NCI-H1436 (cell line): ENCODE results near the gene NACC2.

Source experiments
- DNase-seq: peaks from one replicate; lab custom pipeline; 2025; lab: John Stamatoyannopoulos, UW

The NACC2 gene, protein sequence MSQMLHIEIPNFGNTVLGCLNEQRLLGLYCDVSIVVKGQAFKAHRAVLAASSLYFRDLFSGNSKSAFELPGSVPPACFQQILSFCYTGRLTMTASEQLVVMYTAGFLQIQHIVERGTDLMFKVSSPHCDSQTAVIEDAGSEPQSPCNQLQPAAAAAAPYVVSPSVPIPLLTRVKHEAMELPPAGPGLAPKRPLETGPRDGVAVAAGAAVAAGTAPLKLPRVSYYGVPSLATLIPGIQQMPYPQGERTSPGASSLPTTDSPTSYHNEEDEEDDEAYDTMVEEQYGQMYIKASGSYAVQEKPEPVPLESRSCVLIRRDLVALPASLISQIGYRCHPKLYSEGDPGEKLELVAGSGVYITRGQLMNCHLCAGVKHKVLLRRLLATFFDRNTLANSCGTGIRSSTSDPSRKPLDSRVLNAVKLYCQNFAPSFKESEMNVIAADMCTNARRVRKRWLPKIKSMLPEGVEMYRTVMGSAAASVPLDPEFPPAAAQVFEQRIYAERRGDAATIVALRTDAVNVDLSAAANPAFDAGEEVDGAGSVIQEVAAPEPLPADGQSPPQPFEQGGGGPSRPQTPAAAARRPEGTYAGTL

DNA sequence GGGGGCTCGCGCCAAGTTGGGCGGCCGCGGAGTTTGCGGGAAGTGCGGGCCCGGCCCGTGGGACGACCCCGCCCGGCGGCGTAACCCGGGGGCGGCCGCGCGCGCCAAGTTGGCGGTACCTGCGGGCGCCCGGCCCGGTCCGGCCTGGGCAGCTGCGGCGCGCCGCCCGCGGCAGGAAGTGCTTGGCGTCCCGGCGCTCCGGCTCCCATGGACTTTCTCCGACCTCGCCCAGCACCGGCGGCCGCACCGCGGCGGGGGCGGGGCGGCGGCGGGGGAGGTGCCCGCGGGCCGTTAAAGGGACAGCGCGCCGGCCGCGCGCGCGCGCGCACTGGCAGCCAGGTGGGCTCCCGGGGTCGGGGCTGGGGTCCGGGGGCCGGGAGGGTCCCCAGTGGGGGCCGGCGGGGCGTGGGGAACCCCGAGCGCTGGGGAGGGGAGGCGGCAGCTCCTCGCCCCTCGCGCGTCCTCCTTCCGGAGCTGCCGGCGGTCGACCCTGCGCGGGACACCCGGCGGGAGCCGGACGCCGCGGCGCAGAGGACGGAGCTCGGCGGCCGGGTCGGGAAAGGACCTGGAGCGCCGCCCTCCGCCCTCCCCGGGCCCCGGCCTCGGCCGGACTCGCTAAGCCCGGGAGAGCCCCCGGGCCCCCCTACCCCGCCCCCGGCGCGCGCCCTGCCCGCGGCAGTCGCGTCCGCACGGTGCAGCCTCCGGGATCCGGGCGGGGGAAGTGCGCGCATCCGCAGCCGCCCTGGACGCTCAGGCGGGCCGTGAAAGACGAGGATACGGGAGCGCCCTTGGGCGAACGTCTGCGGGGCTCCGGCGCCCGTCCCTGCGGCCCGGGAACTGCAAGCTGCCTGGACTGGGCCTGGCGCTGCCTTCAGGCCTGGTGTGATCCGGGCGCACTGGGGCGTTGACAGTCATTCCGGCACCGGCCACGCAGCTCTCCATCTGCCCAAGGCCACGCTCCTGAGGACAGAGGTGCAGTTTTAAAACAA lies at the start of gene NACC2:
TSS of gene NACC2 (minus strand) at position 220 of the 989 bp plus-strand sequence. CDS start 44,768 bp downstream, outside the sequence.
- DNase-seq: no peak

DNA sequence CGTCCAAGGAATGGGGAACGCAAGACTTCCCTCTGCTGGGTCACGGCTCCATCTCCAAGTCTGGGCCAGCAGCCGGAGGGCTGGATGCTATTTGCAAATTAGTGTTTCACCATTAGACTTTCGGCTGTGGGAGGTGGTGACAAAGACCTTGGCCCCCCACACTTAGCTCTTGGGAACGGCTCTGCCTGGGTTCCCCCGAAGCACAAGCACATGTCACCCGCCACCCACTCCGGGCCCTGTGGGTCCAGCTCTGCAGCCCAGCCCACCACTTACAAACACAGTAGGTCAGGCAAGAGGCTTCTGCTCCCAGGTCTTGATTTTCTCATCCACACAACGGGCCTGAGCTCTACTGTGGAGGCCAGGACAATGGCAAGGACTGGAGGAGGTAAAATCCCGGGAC lies 49.4 kb upstream of the NACC2 start:
- DNase-seq: no peak

DNA sequence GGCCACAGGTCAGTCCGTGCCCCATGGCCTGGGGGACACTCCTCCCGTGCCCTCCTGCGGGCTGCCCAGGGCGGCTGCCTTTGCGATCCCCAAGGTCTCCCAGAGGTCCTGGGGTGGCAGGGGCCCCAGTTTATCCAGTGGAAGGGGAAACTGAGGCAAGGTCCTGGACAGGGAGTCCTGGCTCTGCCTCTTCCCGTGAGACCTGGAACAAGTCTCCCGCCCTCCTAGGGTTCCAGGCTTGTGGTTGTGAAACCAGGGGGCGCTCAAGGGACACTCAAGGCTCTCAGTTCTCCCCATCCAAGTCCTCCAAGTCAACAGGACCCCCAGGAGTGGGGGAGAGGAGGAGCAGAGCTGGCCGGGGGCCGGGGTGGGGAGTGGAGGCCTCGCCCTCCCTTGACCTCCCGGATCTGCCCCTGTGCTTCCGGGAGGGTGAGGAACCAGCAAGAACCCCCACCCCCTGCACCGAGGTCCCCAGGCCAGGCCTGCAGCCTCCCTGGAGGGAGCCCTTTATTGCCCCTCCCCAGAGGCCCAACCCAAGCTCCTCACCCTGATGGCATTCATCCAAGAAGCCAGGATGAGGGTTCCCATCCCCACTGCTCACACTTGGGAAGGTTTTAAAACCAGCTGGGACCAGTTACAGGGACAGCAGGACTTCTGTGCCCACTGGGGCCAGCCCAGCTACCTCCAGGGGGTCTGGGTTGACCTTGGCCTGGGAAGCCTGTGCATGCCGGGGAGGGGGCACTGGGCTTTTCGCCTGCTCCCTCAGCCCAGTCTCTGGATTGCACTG lies 48.3 kb upstream of the NACC2 start:
- peak; percentile 41 for DNase-seq

DNA sequence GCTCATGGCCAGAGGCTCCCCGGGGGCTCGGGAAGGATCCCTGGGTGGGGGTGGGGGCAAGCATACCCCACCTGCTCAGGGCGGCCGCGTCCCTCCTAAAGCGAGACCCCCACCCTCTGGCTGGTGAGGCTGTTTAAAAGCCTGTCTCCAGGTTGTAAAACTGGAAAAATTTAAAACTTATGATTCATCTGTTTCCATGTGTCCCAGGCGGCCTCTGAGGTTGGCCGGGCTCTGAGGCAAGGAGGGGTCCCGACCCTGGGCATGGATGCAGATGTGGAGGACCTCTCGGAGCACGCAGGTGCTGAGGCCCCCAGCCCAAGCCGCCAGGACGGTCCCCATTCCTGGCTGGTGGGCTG lies 47.7 kb upstream of the NACC2 start:
- no peak for DNase-seq

DNA sequence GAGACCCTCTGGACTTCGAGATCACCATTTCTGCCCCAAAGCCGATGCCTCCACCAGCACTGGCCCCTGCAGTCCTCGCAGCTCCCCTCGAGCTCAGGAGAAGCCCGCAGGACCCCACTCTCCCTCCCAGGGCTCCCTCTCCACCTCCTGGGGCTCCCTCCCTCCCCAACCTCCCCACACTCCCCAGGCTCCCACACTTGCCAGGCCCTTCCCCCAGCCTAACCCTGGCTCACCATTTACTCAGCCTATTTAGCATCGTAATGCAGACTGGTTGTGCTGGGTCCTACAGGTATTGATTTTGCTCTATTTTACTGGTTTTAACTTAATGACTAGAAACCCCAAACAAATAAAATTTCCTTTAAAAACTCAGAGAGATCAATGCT lies 47.3 kb upstream of the NACC2 start:
- DNase-seq: no peak

DNA sequence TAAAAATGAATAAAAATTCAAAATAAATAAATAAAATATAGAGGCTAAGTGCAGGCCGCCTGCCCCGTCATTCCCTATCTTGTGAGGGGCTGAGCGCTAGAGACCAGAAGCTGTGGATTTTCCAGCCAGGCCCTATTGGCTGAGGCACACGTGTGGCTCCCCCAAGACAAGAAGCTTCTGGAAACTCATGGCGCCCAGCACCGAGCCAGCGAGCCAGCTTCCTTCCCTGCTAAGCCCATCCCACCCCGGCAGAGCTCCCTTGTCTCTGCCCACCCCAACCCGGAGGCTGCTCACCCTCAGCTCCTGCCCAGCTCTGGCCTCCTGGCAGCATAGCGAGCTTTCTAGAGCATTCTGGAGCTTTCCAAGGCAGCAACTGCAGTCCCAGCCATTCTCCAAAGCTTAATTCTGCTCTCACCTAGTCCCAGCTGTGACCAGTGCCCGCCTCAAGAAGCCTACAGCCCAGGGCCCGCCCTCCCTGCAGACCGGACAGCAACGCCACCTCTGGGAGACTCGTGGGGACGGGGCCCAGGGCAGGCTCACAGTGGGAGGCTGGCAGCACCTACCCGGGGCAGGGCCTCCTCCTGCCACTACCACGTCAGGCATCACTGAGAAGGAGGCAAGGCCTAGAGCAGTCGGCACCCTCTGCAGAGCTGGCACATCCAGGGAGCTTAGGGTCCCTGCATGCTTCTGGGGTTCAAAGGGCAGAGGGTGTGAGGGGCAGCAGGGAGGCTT lies 46.8 kb upstream of the NACC2 start:
- no peak for DNase-seq

DNA sequence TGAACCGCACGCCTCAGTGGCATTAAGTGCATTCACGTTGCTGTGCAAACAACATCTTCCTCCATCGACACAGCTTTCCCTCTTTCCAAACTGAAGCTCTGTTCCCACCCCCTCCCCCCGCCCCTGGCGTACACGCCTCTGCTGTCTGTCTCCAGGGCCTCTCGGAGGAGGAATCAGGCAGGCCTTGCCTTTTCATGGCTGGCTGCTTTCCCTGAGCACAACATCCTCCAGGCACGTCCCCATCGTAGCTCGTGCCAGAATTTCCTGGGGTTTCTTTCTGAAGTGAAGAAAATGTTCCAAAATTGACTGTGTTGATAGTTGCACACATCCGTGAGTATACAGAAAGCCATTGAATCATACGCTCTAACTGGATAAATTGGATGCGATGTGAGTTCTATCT lies 45.9 kb upstream of the NACC2 start:
- DNase-seq: no peak

DNA sequence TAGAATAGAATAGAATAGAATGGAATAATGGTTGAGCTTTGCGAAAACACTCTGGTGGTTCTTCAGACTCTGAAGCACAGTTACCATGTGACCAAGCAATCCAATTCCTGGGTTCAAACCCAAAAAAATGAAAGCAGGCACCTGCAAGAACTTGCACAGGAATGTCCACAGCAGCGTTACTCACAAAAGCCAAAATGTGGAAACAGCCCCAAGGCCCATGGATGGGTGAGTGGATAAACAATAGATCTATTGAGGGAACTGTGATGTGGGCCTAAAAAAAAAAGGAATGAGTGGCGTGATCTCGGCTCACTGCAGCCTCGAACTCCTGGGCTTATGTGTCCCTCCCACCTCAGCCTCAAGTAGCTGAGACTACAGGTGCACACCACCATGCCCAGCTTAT lies 45.0 kb upstream of the NACC2 start:
- DNase-seq: no peak

DNA sequence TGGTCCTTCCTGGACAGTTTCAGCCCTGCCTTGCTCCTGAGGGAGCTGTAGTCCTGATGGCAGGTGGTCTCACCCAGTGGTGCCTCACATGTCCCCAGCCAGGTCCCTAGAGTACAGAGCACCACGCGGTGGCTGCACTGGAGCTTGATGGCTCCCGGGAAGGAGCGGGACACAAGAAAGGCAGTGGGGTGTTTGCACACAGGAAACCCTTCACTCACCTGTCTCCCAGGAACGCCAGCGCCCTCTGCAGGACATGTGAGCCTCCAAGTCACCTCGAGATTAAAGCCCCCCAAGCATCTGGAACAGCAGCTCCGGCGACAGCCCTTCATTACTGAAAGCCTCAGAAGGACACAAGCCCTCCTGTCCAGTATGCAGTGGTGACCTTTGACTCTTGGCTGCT lies 43.5 kb upstream of the NACC2 start:
- DNase-seq: peak; percentile 74

DNA sequence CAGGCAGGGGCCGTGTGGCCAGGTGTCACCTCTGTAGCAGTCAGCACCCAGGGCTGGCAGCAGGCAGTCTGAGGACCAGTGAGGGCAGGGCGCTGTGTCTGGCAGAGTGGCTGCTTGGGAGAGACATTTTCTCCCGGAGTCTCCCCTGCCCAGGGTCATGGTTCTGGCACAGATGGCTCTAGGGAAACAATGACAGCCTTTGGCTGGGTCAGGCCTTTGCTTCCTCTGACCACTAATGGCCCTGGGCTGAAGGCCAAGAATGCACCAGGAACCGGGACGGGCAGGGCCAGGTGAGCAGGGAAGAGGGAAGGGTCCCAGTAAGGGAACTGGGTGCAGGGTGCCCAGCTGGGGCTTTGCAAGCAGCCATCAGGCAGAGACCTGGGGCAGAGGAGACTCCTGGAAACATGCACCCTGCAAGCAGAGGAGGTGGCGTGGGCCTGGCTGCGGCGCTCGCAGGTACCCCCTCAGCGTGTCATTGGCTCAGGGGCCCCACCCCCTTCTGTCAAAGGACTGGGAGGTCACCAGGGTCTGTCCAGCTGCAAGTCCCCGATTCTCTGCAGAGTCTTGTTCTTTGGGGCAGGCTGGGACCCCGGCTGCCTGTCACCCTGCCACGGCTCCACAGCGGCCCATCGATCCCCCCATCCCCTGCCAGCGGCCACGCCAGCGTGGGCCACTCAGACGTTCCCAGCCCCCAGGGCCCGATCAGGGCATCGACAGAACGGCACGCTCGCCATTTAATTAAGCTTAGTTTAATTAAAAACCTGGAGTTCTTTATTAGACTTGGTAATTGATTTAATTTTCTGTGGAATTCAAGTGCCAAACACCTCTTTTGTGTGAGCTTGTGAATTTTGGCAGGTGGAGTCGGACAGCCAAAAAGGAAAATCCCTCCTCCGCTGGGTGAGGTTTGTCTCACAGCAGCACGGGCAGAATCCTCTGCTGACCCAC lies 42.5 kb upstream of the NACC2 start:
- DNase-seq: no peak

DNA sequence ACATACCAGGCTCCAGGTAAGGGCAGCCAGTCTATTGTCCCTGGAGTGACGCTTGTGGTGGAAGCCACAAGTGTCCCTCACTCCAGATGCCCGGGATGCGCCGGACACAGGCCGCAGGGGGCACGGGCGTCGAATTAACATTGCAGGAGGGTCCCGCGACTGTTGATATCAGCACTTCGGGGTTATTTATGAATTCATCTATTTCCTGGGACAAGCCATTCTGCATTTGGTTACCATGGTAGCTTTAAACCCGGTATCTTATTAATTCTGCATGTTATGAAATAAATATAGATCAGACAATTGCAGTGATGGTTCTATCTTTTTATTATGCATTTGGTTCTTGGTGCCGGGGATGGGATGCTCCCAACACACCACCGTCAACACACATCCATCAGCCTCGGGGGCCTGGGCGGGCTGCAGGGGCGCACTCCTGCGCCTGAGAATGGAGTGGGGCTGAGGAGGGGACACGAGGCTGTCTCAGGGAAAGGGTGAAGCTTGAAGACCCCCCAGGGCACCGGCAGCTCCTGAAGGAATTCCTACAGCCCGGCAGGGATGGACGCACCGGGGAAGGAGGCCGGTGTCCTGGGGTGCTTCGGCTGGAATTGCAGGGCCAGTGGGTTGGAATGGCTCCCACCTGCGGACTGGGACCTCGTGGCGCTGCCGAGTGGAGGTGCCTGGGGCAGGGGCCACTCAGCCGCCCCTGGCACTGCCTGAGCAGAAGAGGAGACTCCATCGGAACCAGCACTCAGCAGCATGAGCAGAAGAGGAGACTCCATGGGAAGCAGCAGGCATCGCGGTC lies 41.2 kb upstream of the NACC2 start:
- no peak for DNase-seq

DNA sequence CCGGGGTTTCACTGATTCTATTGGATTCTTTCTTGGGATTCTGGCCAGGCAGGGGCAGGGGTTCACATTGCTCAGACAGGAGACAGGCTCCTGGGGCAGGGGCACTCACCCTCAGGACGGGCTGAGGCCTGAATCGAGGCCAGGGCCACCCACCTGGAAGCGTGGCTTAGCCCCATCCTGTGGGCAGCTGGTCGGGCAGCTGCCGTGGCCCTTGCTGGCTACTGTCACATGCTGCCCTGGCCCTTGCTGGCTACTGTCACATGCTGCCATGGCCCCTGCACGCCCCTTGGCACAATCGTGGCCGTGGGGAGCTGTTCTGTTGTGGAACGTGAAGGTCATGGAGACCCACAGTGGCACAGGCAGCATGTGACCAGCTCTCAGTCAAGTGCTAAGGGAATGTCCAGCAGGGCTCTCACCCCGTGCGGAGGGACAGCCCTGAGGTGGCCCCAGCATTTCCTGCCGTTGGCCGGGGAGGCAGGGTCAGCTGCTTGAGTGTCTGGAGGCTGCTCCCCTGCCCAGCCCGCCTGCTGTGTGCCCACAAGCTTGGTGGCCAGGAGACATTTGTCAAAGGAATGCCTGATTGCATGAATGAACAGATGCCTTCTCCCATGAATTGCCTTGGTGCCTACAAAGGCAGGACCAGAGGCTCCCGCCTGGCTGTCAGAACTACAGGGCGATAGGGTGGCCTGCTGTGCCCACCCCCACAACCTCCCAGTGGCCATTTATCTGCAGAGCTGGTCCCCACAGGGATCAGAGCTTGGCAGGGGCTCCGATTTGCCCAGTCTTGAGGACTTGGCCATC lies 40.4 kb upstream of the NACC2 start:
- no peak for DNase-seq

DNA sequence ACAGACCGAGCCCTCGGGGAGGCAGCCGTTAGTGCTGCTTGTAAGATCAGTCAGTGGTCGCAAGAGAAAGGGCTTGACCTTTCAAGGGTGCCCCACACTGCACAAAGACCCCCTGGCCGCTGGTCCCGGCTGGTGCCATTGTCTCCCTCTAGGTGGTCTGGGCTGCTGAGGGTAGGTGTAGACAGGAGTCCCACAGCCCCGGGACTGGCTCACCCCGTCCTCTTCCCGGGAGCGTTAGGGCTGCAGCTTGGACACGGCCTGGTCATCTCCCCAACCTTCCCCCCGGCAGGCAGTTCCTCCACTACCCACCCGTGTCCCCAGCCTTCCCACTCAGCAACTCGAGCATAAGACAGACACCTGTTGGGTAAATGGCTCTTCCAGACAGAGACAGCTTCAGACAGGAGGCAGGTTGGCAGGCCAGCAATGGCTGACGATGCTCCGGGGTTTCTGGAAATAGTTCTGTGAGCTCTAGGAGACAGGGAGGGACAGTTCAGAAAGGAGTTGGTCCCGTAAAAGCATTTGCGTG lies 38.9 kb upstream of the NACC2 start:
- DNase-seq: no peak

DNA sequence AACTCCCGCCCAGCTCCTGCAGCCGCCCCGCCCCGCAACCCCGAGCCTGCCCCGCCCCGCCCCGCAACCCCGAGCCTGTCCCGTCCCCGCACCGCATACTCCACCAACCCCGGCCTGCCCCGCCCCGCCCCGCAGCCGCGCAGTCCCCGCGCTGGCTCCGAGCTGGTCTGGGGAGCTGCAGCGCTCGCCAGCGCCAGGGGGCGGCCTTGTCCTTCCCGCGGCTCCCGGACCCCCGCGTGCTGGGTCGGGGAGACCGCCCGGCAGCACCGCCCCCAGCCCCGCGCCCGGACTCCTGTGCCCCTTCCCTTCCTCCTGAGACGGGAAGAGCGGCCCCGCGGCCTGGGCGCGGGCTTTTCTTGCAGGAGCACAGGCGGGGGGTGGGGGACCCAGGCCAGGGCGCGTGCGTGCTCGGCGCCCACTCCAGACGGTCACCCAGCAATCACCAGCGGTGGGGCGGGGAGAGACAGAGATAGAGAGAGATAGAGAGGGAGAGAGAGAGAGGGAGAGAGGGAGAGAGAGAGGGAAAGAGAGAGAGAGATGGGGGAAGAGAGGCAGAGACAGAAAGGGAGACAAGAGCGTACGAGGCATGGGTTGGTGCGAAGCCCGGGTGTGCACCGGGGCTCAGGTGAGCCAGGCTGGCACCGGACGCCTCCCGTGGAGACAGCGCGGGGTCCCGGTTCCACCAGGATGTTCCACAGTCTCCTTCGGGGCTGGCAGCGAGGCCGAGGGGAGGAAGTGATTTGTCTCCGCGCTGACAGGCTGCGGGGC lies 38.3 kb upstream of the NACC2 start:
- peak; percentile 57 for DNase-seq

DNA sequence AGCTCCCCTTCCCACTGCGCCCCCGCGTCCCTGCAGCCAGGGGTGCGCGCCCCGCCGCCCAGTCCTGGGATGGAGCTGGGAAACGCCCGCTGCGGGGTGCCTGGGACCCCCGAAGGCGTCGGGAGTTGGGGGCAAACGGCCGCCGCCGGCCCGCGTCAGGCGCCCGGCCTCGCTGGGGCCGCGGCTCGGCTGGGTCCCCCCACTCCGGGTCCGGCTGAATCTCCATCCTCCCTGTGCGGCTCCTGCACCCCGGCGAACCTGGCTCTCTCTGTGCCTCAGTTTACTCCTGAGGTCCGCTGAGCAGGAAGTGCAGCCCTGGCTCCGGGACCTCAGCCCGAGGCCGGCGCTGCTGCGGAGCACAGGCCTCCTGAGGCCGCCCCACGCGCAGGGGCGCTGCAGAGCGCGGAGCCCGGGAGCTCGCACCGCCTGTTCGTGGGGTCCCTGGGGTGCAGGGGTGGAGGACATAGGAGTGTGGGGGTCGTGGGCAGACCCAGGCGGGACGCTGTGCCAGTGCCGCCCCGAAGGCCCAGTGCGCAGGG lies 37.5 kb upstream of the NACC2 start:
- no peak for DNase-seq

DNA sequence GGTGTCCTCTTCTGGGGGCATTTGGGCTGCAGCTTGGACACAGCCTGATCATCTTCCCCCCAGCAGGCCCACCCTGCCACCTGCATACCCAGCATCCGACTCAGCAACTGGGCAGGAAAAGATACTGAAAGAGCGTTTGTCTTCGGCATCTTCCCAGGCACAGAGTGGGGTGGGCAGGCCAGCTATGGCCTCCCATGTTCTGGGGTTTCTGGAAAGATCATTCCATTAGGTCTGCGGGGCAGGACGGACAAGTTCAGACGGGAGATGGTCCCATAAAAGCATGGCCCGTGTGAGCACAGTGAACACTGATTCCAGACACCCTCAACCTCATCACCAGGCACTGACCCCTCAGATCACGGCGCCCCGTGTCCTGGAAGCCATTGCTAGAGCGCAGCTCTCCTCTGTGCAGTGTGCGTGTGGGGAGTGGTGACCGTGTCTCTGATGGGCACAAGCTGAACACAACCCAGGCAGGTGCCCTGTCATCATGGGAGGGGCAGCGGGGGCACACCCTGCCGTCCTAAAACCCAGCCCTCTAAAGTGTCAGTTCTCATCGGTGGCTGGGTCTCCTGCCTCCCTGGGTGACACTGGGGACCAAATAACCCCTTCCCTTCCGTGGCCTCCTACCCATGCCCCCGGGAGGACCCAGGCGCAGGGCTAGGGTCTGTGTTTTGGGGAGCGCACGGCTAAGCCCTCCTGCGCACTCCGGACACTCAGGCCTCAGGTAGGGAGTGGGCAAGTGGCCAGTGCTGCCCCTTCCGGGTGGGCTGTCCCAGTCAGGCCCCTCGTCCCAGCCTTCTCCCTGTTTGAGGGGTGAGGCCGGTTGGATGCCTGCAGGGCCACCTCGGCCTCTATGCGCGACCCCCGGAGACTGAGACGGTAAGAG lies 36.8 kb upstream of the NACC2 start:
- DNase-seq: no peak
